Measurements from ENCODE around the gene MTURN. TPM values are rescaled to one million over a fixed set of nuclear protein-coding genes. Genes with fewer than 3 reads are reported as not detected.

The MTURN gene
- total RNA-seq, 1 experiment from 2014 or later = 2.2 TPM

- no TSS peak for BruUV-seq (replicated peaks)
- CTCF ChIA-PET = no interaction called here
- peaks cover 28% of the 10 kb centered on the region for H3K9me3 Mint-ChIP-seq (ENCODE audit: unreplicated experiment)
Measured at GRCh38 chr7:30114536-30115238, 20.1 kb upstream of the MTURN start.

GRCh38 chr7:30115709-30116297, 19.0 kb upstream of the MTURN start:
- ChIA-PET CTCF (no interaction called here), POLR2A (no interaction called here)
- Mint-ChIP-seq H3K36me3 (ENCODE audit: insufficient read depth, unreplicated experiment) (peaks cover 7% of the 10 kb centered on the region), H3K9me3 (ENCODE audit: unreplicated experiment) (peaks cover 28% of the 10 kb centered on the region), H3K27ac (ENCODE audit: unreplicated experiment) (no peak overlapping the region), H3K4me1 (ENCODE audit: low read depth, unreplicated experiment) (no peaks in the 10 kb centered on the region), H3K4me3 (ENCODE audit: unreplicated experiment) (no peak overlapping the region), H3K27me3 (ENCODE audit: insufficient read depth, unreplicated experiment) (no peaks in the 10 kb centered on the region)
- H3K4me3 ChIP-seq (ENCODE audit: low read depth, low read length) = no peak overlapping the region
- H3K9me3 ChIP-seq = peaks cover 19% of the 10 kb centered on the region
- no peaks in the 10 kb centered on the region for H3K27me3 ChIP-seq (replicated peaks; ENCODE audit: control insufficient read depth, insufficient read depth, low read length)
- no peaks in the 10 kb centered on the region for H3K4me1 ChIP-seq
- no peak for TF ChIP-seq CTCF (IDR thresholded peaks at IDR 0.05; ENCODE audit: insufficient read depth in 1 of 2, low read depth in 1 of 2, low read length in 1 of 2, severe bottlenecking in 1 of 2, unreplicated experiment in 1 of 2)
- DNase-seq = no peak
- no TSS peak for BruUV-seq (replicated peaks)
- H3K36me3 ChIP-seq (ENCODE audit: control insufficient read depth, insufficient read depth, low read length) = no peaks in the 10 kb centered on the region
- intact Hi-C loops (cut with micrococcal nuclease; ENCODE audit: unreplicated experiment) = no loop called here

More at GRCh38 chr7:30114536-30115238, 20.1 kb upstream of the MTURN start:
- Histone ChIP-seq H3K36me3 (ENCODE audit: control insufficient read depth, insufficient read depth, low read length) (no peaks in the 10 kb centered on the region), H3K4me3 (ENCODE audit: low read depth, low read length) (no peak overlapping the region), H3K9me3 (peaks cover 19% of the 10 kb centered on the region), H3K27me3 (replicated peaks; ENCODE audit: control insufficient read depth, insufficient read depth, low read length) (no peaks in the 10 kb centered on the region), H3K4me1 (no peaks in the 10 kb centered on the region)
- no peak for TF ChIP-seq CTCF (IDR thresholded peaks at IDR 0.05; ENCODE audit: insufficient read depth in 1 of 2, low read depth in 1 of 2, low read length in 1 of 2, severe bottlenecking in 1 of 2, unreplicated experiment in 1 of 2)
- Mint-ChIP-seq H3K27ac (ENCODE audit: unreplicated experiment) (no peak overlapping the region), H3K4me1 (ENCODE audit: low read depth, unreplicated experiment) (no peaks in the 10 kb centered on the region), H3K4me3 (ENCODE audit: unreplicated experiment) (no peak overlapping the region), H3K27me3 (ENCODE audit: insufficient read depth, unreplicated experiment) (no peaks in the 10 kb centered on the region), H3K36me3 (ENCODE audit: insufficient read depth, unreplicated experiment) (peaks cover 7% of the 10 kb centered on the region)
- intact Hi-C loops (cut with micrococcal nuclease; ENCODE audit: unreplicated experiment) = no loop called here
- POLR2A ChIA-PET = no interaction called here
- DNase-seq = no peak

- DNase-seq = no peak
- Mint-ChIP-seq H3K27me3 (ENCODE audit: insufficient read depth, unreplicated experiment) (no peaks in the 10 kb centered on the region), H3K4me3 (ENCODE audit: unreplicated experiment) (no peak overlapping the region), H3K9me3 (ENCODE audit: unreplicated experiment) (peaks cover 28% of the 10 kb centered on the region), H3K27ac (ENCODE audit: unreplicated experiment) (no peak overlapping the region), H3K36me3 (ENCODE audit: insufficient read depth, unreplicated experiment) (peaks cover 7% of the 10 kb centered on the region), H3K4me1 (ENCODE audit: low read depth, unreplicated experiment) (no peaks in the 10 kb centered on the region)
- Histone ChIP-seq H3K4me3 (ENCODE audit: low read depth, low read length) (no peak overlapping the region), H3K27me3 (replicated peaks; ENCODE audit: control insufficient read depth, insufficient read depth, low read length) (no peaks in the 10 kb centered on the region), H3K36me3 (ENCODE audit: control insufficient read depth, insufficient read depth, low read length) (no peaks in the 10 kb centered on the region), H3K9me3 (peaks cover 19% of the 10 kb centered on the region), H3K4me1 (no peaks in the 10 kb centered on the region)
- POLR2A ChIA-PET = no interaction called here
- BruUV-seq (replicated peaks) = no TSS peak
- CTCF ChIA-PET = no interaction called here
- intact Hi-C loops (cut with micrococcal nuclease; ENCODE audit: unreplicated experiment) = no loop called here
- TF ChIP-seq CTCF (IDR thresholded peaks at IDR 0.05; ENCODE audit: insufficient read depth in 1 of 2, low read depth in 1 of 2, low read length in 1 of 2, severe bottlenecking in 1 of 2, unreplicated experiment in 1 of 2) = no peak
Measured at GRCh38 chr7:30116771-30117170, 18.0 kb upstream of the MTURN start.

Data from Caco-2 (cell line).